ENCODE data around the gene KIAA2012.

KIAA2012 gene

DNA sequence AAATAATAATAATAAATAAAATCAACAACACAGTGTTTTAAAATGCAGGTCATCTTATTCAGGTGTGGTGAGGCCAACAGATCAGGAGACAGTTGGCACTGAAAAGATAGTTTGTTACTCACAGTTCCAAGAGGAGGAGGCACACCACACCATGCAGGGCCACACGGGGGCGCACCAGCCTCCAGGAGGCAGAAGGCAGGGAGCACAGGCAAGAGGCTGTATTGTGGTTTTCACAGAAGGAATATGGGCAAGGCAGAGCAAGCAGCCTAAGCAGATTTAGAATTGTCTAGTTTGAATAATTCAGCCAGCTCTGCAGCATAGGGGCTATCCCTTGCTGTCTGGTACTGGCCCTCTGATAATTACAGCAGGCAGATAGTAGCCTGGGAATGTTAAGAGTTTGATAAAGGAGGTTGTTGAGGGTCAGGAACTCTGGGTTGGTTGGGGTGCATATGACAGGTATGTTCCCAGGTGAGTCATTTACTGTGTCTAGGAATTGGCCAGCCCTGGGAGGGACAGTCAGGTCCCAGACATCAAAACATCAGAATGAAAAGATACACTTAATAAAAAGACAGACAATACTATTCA is 31.3 kb downstream of the KIAA2012 start:
- TF ChIP-seq CEBPB (IDR thresholded peaks at IDR 0.05), result no peak
- TF ChIP-seq RAD21 (IDR thresholded peaks at IDR 0.05; ENCODE audit: low read depth), result peak; percentile 81
- TF ChIP-seq ZBTB7A (IDR thresholded peaks at IDR 0.05; ENCODE audit: low read depth), result no peak
- TF ChIP-seq FOXM1 (IDR thresholded peaks at IDR 0.05; ENCODE audit: borderline replicate concordance, low read depth), result no peak
- no peak for TF ChIP-seq CREB1 (IDR thresholded peaks at IDR 0.05; ENCODE audit: low read depth)
- no peak for TF ChIP-seq EP300 (IDR thresholded peaks at IDR 0.05; ENCODE audit: borderline replicate concordance)
- no peak for TF ChIP-seq TAF1 (IDR thresholded peaks at IDR 0.05; ENCODE audit: low read depth)
- TF ChIP-seq, protein P1, sequence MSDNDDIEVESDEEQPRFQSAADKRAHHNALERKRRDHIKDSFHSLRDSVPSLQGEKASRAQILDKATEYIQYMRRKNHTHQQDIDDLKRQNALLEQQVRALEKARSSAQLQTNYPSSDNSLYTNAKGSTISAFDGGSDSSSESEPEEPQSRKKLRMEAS (IDR thresholded peaks at IDR 0.05), result 0 out of 2 replicates have a peak, but pooled peaks have one; percentile 21

DNA sequence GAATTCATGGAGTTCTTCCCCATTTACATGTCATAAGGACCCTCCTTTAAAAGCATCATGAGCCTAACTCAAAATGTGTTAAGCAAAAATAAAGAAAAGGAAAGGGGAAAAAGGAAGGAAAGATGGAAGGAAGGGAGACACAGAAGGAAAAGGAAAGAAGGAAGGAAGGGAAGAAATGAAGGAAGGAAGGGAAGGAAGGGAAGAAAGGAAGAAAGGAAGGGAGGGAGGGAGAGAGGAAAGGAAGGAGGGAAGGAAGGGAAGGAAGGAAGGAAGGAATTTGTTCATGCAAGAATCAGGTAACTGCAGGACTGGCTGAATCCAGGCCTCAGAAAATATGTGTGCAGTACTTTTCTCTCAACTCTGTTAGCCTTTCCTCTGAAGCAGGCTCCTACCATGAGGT is 32.0 kb downstream of the KIAA2012 start:
- TF ChIP-seq, protein P2, sequence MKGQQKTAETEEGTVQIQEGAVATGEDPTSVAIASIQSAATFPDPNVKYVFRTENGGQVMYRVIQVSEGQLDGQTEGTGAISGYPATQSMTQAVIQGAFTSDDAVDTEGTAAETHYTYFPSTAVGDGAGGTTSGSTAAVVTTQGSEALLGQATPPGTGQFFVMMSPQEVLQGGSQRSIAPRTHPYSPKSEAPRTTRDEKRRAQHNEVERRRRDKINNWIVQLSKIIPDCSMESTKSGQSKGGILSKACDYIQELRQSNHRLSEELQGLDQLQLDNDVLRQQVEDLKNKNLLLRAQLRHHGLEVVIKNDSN (IDR thresholded peaks at IDR 0.05), result no peak
- TF ChIP-seq CREB1 (IDR thresholded peaks at IDR 0.05; ENCODE audit: low read depth) (no peak), RAD21 (IDR thresholded peaks at IDR 0.05; ENCODE audit: low read depth) (no peak), NFIC (IDR thresholded peaks at IDR 0.05) (no peak), TEAD4 (IDR thresholded peaks at IDR 0.05) (no peak), CEBPB (IDR thresholded peaks at IDR 0.05) (no peak), EGR1 (IDR thresholded peaks at IDR 0.05) (no peak), TAF1 (IDR thresholded peaks at IDR 0.05; ENCODE audit: low read depth) (no peak)
- TF ChIP-seq, protein P3, sequence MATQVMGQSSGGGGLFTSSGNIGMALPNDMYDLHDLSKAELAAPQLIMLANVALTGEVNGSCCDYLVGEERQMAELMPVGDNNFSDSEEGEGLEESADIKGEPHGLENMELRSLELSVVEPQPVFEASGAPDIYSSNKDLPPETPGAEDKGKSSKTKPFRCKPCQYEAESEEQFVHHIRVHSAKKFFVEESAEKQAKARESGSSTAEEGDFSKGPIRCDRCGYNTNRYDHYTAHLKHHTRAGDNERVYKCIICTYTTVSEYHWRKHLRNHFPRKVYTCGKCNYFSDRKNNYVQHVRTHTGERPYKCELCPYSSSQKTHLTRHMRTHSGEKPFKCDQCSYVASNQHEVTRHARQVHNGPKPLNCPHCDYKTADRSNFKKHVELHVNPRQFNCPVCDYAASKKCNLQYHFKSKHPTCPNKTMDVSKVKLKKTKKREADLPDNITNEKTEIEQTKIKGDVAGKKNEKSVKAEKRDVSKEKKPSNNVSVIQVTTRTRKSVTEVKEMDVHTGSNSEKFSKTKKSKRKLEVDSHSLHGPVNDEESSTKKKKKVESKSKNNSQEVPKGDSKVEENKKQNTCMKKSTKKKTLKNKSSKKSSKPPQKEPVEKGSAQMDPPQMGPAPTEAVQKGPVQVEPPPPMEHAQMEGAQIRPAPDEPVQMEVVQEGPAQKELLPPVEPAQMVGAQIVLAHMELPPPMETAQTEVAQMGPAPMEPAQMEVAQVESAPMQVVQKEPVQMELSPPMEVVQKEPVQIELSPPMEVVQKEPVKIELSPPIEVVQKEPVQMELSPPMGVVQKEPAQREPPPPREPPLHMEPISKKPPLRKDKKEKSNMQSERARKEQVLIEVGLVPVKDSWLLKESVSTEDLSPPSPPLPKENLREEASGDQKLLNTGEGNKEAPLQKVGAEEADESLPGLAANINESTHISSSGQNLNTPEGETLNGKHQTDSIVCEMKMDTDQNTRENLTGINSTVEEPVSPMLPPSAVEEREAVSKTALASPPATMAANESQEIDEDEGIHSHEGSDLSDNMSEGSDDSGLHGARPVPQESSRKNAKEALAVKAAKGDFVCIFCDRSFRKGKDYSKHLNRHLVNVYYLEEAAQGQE (IDR thresholded peaks at IDR 0.05; ENCODE audit: low read depth), result no peak

DNA sequence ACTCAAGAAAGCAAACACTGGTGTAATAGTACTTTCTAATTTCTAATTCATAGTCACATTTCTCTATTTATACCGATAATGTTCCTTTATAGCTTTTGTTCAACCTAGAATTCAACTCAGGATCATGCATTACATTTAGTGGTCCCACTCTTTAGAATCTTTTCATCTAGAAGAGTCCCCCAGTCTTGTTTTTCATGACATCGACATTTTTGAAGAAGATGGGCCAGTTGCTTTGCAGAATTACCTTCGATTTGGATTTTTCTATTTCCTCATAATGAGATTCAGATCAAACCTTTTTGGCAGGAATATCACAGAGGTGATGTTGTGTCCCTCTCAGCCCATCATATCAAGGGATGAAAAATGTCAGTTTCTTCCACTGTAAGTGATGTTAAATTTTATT is 35.3 kb downstream of the KIAA2012 start:
- TF ChIP-seq, protein P3 (IDR thresholded peaks at IDR 0.05; ENCODE audit: low read depth), result no peak
- TF ChIP-seq NFIC (IDR thresholded peaks at IDR 0.05) (no peak), CEBPB (IDR thresholded peaks at IDR 0.05) (no peak), ZBTB7A (IDR thresholded peaks at IDR 0.05; ENCODE audit: low read depth) (no peak), TAF1 (IDR thresholded peaks at IDR 0.05; ENCODE audit: low read depth) (no peak), FOXM1 (IDR thresholded peaks at IDR 0.05; ENCODE audit: borderline replicate concordance, low read depth) (no peak), TEAD4 (IDR thresholded peaks at IDR 0.05) (no peak), EGR1 (IDR thresholded peaks at IDR 0.05) (no peak), RAD21 (IDR thresholded peaks at IDR 0.05; ENCODE audit: low read depth) (no peak), YY1 (IDR thresholded peaks at IDR 0.05; ENCODE audit: low read depth) (no peak), CREB1 (IDR thresholded peaks at IDR 0.05; ENCODE audit: low read depth) (no peak), EP300 (IDR thresholded peaks at IDR 0.05; ENCODE audit: borderline replicate concordance) (no peak)
- TF ChIP-seq, protein P1 (IDR thresholded peaks at IDR 0.05), result no peak

DNA sequence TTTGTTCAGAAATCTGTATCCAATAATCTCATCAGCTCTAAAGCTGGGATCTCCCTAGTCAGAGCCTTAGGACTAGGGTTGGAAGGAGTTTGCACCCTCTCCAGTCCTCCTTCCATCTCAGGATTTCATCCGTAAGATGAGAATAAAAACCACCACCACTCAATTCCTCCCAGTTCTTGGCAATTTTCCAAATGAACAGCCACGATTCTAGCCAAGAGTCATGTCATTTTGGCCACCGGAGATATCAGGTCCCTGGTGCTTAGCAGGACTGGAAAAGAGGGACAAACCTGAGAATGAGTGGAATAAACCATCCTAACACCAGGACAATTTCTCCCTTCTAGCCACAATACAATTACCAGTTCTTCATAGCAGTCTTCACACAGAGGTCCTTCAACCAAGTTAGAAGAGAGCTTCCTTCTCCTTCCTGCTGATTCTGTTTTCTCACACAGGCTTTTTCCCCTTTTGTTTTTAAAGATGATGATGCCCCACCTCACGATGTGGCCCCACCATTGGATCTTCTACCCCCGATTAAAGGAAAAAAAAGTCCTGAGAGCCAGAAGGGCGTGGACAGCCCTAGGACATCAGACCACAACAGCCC is 36.2 kb downstream of the KIAA2012 start:
- TF ChIP-seq NFIC (IDR thresholded peaks at IDR 0.05) (peak; percentile 42; the same call in 1 of the 2 replicates), FOXM1 (IDR thresholded peaks at IDR 0.05; ENCODE audit: borderline replicate concordance, low read depth) (no peak)

DNA sequence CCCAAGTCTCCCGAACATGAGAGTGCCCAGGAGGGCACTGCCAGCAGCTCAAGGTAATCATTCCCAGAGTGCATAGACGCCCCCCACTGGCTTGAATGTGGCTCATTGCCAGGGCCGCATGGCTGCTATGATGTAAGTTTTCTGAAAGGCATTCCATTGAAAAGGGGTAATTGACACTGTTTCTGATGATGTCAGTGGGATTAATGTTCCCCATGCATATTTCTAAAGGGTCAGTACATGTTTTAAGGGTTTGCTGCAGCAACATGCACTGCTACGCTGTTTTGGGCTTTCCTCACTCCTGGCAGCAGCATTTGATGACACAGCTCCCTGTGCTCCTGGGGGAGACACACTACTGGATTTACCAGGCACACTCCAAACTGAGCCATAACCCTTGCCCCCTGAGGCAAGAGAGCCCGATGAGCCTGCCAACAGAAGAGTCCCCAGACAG is 36.7 kb downstream of the KIAA2012 start:
- TF ChIP-seq, protein P3 (IDR thresholded peaks at IDR 0.05; ENCODE audit: low read depth), result no peak
- TF ChIP-seq FOXM1 (IDR thresholded peaks at IDR 0.05; ENCODE audit: borderline replicate concordance, low read depth) (no peak), TEAD4 (IDR thresholded peaks at IDR 0.05) (peak; percentile 29; the same call in 1 of the 2 replicates), NFIC (IDR thresholded peaks at IDR 0.05) (peak; percentile 74), RAD21 (IDR thresholded peaks at IDR 0.05; ENCODE audit: low read depth) (no peak)
- TF ChIP-seq, protein P2 (IDR thresholded peaks at IDR 0.05), result no peak
